Fibroblast of villous mesenchyme (primary cell): Measurements from ENCODE around the gene GPR35. TPM values are rescaled to one million over a fixed set of nuclear protein-coding genes. Genes with fewer than 3 reads are reported as not detected.

Source experiments
- DNase-seq: peaks from one replicate; pipeline ENCODE4 v3.0.0-alpha.2; 2010; ENCODE audit warnings: low read depth
- H3K4me3 ChIP-seq: 2 replicates; pipeline ENCODE4 v1.5.1; 2011; ENCODE audit warnings: low read depth, mild to moderate bottlenecking, low read length
- CTCF ChIP-seq: IDR thresholded peaks from 2 replicates; pipeline ENCODE4 v1.5.1; 2012; ENCODE audit warnings: low read depth, mild to moderate bottlenecking, low read length; ENCODE audit not compliant: insufficient read depth
- total RNA-seq: library from RNA; depleted of rRNA; stranded (reverse); fragments of >200 nt; gene quantifications from 2 replicates; pipeline ENCODE4 v1.2.3, GENCODE V29; 2012

Gene GPR35
- total RNA-seq, 1 donor: 0.43 TPM

- TF ChIP-seq CTCF: no peak
- H3K4me3 ChIP-seq: no peak overlapping the region
- no peak for DNase-seq
Measured at GRCh38 chr2:240635998-240636547, 10.8 kb downstream of the GPR35 start.

GRCh38 chr2:240636563-240637115, 11.4 kb downstream of the GPR35 start:
- no peak for DNase-seq
- no peak for TF ChIP-seq CTCF
- H3K4me3 ChIP-seq: no peak overlapping the region

GRCh38 chr2:240637116-240637900, 12.0 kb downstream of the GPR35 start:
- no peak for TF ChIP-seq CTCF
- DNase-seq: no peak
- no peak overlapping the region for H3K4me3 ChIP-seq

- no peak for TF ChIP-seq CTCF
- no peak overlapping the region for H3K4me3 ChIP-seq
- no peak for DNase-seq
Measured at GRCh38 chr2:240637901-240638345, 12.6 kb downstream of the GPR35 start.

- no peak for TF ChIP-seq CTCF
- DNase-seq: no peak
- no peak overlapping the region for H3K4me3 ChIP-seq
Measured at GRCh38 chr2:240638512-240639160, 13.4 kb downstream of the GPR35 start.

- no peak for DNase-seq
- no peak for TF ChIP-seq CTCF
- H3K4me3 ChIP-seq: no peak overlapping the region
Measured at GRCh38 chr2:240639566-240639965, 14.3 kb downstream of the GPR35 start.
